GM12864 (cell line): ENCODE measurements around the gene COL7A1.

Experiments used
- DNase-seq: peaks from one replicate; pipeline ENCODE4 v3.0.0-alpha.2; 2011; ENCODE audit warnings: low read depth
- H3K4me3 ChIP-seq: 2 replicates; pipeline ENCODE4 v1.5.1; 2011; ENCODE audit warnings: mild to moderate bottlenecking, low read depth, low read length, control low read depth
- CTCF ChIP-seq: IDR thresholded peaks from 2 replicates; pipeline ENCODE4 v1.5.1; 2011; ENCODE audit warnings: low read depth, mild to moderate bottlenecking, moderate library complexity, low read length, control low read depth, inconsistent platforms; ENCODE audit errors: missing control alignments

COL7A1 gene

GRCh38 chr3:48516571-48516970 lies 78.6 kb downstream of the COL7A1 start:
- no peak for TF ChIP-seq CTCF
- no peak overlapping the region for H3K4me3 ChIP-seq
- DNase-seq: no peak

- TF ChIP-seq CTCF: no peak
- no peak for DNase-seq
Observed at GRCh38 chr3:48514431-48515227, 80.5 kb downstream of the COL7A1 start.

More at GRCh38 chr3:48514431-48515227, 80.5 kb downstream of the COL7A1 start:
- H3K4me3 ChIP-seq: no peak overlapping the region
